Fibroblast of skin of right quadriceps (primary cell): Measurements from ENCODE around the gene PLCB4.
"Not testable (repeated sequence)": the region's sequence is repeated elsewhere in the genome, so short reads cannot be mapped to it uniquely, and the experiment has no call there.

Source experiments
- DNase-seq: peaks from one replicate; pipeline ENCODE4 v3.0.0-alpha.2; 2013

The PLCB4 gene

DNA sequence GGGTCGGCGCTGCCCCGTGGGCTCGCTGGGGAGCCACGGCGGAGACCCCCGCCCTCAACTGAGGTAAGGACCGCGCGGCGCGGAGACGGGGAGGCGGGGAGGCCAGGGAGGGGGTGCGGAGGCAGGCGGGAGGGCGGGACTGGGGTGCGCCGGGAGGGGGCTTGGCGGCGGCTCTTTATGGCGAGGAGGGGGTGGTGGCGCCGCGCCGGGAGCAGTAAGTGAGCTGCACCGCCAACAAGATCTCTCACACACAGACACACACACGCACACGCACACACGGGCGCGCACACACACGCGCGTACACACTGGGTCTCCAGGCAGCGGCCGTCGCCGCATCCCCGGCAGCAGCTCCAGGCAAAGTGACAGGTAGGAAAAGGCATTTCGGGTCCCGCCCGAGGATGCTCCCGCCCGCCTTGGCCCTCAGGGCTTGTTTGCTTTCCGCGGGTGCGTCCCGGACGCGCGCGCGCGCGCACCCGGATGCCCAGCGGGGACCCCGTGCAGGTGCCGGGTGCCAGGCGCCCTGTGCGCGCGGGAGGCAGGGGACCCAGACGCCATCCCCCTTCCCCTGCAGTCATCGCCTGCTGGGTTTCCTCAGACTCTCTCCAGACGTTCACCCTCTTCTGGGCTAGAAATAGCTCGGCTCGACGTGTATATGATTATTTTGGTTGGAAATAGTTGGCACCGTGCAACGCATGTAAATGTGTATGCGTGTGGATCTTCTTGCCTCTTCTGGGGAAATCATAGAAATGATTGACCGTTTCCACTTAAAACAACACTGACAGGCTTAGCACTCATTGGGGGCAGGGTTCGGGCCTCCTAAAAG is at the start of gene PLCB4:
TSS of gene PLCB4 (plus strand) at position 247 of the 823 bp plus-strand sequence. CDS start 238,728 bp downstream, outside the sequence.
- DNase-seq, result peak; percentile 45

DNA sequence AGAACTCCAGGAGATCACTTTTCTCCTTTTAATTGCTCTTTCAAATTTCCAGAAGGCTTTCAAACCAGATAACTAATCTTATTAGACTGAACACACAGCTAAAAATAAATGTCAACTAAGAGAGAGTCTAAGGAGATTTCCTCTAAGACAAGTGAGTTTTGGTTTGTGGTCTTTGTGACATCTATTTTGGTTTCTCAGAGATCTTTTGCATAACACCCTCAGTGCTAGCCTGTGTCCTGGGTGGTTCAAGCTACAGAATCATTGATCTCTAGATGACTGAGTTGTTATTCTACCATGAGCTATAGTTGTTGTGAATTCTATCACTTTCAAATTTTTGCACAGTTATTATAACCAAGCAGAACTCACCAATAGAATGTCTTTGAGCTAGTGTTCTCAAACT is 49.1 kb upstream of the PLCB4 start:
- no peak for DNase-seq

DNA sequence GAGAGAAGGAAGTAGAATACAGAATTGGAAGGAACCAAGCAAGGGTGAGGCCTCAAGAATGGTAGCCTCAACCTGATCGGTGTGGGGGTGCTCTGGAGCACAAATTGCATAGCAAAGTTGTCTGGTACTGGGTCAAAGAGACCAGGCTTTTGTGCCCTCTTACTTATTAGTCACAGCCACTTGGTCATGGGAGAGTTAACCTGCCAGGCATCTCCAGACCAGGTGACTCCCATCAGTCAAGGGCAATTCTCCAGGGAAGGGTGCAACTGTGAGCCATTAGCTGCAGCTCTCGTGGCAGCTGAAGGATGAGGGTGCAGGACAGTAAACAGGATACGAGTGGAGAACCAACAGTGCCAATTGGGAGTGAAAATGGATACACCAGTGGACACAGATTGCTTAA is 47.7 kb upstream of the PLCB4 start:
- DNase-seq, result no peak

DNA sequence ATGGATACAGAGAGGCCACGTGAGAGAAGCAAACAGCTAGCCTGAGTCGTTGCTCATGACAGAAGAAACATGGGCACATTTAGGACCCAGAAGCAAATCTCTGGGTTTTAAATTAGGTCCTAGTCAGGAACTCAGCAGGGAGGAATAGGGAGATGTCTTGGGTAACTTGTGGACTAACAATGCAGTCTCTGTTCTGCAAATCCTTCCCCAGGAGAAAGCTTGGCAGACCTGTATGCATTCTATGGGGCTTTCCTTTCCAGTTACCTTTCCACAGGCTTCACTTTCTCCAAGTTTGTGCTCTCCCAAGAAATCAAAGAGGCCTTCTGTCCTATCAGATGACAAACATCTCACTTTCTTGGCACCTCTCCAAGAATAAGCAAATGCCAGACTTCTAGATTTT is 47.2 kb upstream of the PLCB4 start:
- DNase-seq, result peak; percentile 11

DNA sequence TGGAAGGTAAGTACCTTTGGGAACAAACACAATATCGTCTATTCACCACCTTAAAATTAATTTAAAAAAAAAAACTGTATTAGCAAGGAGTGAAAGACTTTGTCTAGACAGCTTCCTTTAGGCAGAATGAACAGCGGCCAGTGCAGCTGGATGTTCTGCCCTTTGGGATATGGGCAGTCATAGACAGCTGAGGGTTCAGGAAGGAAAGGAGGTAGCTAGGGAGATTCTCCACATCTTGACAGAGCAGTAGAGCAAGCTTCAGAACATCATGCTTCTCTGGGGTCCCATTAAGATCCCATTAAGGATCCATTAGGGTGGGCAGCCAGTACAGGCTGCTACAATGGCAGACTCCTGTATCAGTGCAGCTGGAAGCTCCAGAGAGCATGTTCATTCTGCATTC is 46.5 kb upstream of the PLCB4 start:
- DNase-seq, result no peak

DNA sequence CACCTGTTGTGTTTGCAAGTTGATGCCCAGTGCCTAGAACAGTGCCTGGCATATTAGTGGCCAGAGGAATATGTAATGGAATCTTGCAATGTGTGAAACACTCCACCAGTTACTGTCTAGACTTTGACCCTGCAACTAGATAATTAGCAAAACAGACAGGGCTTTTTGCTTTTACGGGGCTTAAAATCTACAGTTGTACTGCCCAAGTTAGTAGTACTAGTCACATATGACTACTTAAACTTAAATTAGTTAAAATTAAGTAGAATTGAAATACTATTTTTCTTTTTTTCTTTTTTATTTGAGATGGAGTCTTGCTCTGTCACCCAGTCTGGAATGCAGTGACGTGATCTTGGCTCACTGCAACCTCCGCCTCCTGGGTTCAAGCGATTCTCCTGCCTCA is 44.3 kb upstream of the PLCB4 start:
- DNase-seq, result no peak

DNA sequence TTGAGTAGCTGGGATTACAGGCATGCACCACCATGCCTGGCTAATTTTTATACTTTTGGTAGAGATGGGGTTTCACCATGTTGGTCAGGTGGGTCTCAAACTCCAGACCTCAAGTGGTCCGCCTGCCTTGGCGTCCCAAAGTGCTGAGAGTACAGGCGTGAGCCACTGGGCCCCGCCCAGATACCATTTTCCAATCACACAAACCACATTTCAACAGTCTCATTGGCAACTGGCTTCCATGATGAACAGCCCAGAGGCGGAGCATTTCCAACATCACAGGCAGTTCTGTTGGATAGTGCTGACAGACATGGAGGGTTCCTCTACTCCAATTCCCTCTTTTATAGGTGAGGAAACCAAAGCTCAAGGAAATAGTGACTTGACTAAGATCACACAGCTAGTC is 43.9 kb upstream of the PLCB4 start:
- DNase-seq, result no peak

DNA sequence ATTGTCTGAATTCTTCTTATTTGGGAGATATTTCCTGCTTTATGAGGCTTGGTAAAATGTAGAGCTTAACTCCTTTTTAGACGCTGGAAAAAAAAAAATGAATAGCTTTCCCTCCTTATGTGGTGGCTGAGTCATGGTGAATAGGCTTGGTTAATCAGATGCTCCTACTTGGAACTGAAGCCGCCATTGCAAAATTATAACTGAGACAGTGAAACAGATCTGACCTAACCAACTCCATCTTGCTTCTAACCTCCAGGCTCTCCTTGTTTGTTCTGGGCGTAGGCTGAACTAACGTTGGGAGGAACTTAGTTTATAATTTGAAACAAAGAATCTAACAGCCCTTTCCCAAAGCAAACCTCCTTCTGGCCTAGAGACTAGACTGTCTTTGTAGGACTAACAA is 43.2 kb upstream of the PLCB4 start:
- peak; percentile 78 for DNase-seq

DNA sequence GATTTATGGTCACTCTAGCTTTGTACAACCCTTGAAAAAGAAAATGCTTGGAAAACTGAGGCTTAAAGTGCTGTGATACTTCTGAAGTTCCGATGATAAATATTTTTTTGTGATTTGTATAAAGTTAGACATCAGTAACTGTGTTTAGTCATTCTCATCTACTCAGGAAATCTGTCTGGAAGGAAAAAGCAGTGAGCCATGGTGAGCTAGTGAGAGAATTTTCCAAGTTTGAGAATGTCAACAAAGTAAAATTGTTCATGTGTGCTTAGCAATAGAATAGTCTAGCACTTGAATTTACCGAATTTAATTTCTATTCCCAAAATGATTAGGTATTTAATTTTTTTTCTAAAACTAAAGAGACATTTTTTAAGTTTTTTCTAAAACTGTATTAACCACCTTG is 41.3 kb upstream of the PLCB4 start:
- DNase-seq, result no peak

DNA sequence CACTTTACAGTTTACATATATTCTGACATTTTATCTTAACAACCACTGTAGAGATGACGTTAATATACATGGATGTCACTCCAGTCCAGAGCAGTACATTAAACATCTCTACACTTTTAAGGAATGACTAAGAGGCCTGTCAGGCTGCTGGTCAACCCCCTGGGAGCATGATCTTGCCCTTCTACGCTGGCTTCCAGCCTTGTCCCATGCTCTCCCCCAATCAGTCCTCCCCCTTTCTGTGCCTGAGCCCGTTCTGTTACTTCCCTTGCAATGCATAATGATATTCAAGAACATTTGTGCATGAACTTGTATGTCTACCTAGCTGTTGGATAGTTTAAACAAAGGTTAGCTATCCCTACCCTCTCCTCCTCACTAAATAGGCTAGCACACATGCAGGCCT is 40.5 kb upstream of the PLCB4 start:
- DNase-seq, result peak; percentile 22

DNA sequence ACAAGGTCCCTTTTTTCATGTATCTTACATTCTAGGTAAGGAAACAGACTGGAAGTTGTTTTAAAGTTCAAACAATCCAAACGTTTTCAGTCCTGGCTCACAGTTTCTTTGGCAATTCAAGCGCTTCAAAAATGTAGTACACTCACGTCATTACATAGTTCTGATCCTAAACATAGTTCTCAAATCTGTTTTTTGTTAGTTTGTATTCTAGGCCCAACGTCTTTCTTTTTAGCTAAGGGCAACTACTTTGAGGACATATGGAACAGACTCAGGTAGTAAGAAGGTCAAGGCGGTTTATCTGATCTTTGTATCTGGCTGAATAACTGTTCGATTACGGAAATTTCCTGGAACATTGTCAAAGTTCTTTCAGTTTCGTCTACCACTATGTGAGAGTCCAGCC is 36.9 kb upstream of the PLCB4 start:
- peak; percentile 73 for DNase-seq

DNA sequence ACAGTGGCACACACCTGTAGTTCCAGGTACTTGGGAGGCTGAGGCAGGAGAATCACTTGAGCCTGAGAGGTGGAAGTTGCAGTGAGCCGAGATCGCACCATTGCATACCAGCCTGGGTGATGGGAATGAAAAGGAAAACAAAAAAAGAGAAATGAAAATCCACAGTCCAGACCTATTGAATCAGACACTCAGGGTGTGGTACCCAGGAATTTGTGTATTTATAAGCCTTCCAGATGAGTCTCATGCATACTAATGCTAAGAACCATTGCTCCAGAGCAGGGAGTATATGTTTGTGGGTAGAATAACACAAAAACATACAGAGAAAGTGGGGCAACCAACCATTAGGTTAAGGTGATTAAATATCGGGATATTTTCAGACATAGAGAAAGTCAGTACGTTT is 36.1 kb upstream of the PLCB4 start:
- DNase-seq, result peak; percentile 31

DNA sequence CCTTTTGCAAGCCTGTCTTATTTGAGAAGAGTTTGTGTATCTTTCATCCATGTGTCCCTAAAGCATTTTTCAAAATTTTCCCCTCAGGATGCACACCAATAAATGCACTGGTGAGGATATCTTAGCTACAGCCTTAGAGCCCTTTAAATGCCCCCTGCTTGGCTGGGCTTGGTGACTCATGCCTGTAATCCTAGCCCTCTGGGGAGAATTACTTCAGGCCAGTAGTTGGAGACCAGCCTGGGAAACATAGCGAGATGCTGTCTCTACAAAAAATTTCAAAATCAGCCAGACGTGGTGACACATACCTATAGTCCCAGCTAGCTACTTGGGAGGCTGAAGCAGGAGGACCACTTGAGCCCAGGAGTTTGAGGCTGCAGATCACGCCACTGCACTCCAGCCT is 33.8 kb upstream of the PLCB4 start:
- DNase-seq, result peak; percentile 94

DNA sequence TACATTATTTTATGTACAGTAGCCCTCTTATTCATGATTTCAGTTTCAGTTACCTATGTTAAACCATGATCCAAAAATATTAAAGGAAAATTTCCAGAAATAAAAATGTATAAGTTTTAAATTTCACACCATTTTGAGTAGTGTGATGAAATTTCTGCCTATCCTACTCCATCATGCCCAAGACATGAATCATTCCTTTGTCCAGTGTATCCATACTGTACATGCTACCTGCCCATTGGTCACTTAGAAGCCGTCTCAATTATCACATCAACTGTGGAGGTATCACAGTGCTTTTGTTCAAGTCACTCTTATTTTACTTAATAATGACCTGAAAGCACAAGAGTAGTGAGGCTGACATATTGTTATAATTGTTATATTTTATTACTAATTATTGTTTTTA is 32.3 kb upstream of the PLCB4 start:
- DNase-seq, result peak; percentile 19

DNA sequence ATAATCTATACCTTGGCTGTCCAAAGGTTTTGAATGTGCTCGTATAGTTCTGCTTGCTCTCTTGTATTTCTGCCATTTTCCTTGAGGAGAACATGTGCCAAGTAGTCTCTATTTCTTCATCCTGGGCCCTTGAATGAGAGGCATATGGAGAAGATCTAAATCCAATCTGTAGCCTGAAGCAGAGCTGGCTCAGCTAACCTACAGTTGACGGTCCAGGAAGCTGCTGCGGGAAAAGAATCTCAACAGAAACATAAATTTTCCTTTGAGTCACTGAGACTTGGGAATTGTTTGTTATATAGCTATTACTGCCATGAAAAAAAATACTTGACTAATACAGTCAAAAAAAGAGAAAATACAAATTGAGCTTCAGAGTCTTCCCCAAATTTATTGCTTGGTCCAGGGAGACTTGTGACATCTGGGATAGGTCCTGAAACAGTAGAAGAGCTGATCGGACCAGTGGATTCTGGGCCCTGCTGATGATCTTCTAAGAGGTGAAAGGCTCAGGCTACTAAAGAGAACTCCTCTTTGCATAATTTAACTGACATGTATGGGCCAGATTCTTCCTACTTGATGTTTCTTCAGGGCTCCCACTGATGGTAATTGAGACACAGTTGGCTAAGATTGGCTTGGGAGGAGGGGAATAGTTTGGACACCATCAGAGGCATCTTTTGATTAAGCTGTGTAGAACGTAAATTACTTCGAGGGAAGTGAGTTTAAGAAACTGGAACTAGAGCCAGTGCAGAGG is 29.9 kb upstream of the PLCB4 start:
- DNase-seq, result peak; percentile 91

DNA sequence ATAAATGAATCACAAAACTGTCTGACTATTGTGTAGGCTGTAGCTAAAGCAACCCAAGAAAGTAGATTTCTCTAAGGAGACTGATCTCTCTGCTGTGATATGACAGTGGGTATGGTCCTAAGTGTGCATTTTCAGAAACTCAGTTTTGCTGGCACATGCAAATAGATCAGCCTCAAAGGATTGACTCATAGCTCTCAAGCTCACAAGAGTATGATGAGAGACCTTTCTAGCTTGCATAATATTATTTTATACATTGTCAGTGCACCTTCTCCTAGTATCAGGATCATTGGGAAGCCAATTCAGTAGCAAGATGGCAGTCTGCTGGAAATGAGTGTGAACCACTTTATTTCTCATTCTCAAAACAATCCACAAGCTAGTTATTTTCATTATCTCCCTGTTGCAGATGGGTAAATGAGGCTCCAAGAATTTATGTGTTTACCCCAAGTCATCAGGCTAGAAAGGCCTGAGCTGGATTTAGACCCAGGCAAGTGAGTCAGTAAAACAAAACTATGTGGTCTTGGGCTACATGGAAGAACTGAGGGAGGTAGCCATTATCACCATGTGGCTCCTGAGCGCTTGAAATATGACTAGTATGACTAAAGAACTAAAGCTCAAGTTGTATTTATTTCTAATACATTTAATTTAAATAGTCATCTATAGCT is 27.9 kb upstream of the PLCB4 start:
- peak; percentile 81 for DNase-seq

DNA sequence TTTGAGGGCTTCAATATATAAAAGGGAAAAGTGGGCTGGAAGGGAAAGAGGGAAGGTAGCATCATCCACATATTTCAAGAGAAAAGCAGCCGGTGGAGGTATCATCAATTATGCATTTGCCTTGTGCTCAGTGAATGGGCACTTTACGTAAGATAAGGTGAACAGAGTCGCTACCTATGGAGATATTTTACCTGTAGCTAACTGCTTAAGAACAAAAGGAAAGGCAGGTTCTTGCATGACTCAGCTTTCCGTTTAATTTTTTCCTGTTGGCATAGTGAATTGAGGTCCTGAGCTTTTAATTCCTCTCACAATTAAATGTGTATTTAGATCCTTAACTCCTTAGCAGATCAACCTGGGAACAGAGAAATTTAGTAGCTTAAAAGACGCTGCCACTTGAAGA is 25.5 kb upstream of the PLCB4 start:
- DNase-seq, result no peak

DNA sequence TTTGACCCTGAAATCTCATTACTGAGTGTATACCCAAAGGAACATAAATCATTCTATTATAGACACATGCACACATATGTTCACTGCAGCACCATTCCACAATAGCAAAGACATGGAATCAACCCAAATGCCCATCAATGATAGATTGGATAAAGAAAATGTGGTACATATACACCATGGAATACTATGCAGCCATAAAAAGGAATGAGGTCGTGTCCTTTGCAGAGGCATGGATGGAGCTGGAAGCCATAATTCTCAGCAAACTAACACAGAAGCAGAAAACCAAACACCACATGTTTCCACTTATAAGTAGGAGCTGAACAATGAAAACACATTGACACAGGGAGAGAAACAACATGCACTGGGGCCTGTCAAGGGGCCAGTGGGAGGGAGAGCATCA is 21.0 kb upstream of the PLCB4 start:
- DNase-seq, result not testable (repeated sequence)

DNA sequence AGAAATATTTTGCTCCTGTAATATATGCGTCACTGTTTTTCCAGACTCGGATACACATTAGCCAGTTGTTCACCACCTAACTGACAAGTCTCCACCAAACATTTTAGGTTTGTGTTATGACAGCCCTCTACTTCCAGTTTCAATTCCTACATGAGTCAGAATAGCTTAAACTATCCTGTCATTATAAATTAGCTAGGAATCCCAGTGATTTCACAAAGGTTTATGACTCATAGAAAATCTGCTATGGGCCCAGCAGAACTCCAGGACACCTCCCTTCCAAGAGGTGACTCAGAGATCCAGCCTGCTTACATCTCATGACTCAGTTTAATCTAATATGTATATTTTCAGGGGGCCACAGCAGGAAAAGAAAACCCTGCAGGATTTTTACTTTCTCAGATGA is 17.4 kb upstream of the PLCB4 start:
- peak; percentile 99 for DNase-seq

DNA sequence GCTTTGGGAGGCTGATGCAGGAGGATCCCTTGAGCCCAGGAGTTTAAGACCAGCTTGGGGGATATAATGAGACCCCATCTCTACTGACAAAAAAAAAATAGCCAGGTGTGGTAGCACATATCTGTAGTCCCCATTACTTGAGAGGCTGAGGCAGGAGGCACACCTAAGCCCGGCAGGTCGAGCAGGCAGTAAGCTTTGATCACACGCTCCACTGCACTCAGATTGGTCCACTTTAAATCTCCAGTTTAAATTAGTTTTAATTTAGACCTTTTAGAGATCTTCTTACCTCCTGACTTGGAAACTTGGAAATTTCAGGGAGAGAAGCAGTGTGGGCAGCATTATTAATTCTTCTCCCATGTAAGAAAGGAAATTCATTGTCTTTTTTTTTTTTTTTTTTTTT is 16.8 kb upstream of the PLCB4 start:
- DNase-seq, result no peak

DNA sequence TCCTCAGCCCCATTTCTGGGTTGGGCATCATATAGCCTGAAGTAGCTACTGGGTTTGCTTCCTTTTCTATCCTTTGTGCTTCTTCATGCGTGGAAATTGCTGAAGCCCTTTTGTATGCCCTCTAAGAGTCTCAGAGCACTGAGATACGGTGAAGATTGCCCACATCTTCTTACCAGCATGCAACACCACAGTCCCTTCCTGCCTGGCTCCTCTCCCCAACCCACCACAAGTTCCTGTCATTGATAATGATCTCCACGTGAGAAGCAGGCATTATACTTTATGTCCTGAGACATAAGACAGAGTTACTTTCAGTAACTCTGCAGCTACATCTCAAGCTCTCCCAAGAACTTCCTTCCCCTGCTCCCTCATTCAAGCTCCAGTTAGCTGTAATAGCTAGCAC is 15.8 kb upstream of the PLCB4 start:
- peak; percentile 17 for DNase-seq

DNA sequence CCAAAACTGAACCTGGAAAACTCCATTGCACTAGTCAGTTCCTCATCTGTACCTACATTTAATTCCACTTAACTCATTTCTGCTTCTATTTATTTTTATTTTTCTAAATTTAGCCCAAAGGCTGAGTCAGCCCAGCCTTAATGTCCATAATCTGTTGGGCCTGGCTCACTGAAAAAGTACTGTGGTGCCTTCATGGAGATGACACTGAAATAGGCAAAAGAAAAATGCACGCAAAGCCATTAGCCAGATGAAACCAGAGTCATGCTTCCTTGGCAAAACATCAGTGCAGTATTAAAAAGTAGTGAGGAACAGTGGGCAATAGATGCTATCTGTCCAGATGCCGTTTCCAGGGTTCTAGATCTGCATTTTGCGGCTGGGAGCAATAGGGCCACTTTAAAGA is 14.7 kb upstream of the PLCB4 start:
- peak; percentile 78 for DNase-seq

DNA sequence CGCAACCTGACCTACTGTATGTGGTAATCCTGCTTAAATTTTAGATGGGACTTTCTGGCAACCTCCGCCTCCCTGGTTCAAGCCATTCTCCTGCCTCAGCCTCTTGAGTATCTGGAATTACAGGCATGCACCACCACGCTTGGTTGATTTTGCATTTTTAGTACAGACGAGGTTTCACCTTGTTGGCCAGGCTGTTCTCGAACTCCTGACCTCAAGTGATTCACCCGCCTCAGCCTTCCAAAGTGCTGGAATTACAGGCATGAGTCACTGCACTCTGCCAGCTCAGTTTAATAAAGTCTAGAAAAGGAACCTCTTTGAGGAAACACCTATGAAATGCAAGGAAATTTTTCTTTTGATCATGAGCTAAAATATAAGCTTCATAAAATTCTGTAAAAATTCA is 9.0 kb upstream of the PLCB4 start:
- peak; percentile 68 for DNase-seq

DNA sequence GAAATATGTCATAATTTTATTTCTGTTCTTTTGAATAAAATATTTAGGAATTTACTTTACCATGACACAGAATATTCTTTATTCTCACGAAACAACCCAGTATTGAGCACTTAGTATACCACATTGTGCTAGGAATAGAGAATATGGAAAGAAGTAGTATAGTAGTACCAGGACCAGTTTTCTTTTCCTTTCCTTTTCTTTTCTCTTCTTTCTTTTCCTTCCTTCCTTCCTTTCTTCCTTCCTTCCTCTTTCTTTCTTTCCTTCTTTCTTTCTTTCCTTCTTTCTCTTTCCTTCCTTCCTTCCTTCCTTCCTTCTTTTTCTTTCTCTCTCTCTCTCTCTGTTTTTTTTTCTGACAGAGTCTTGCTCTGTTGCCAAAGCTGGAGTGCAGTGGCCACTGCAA is 7.5 kb upstream of the PLCB4 start:
- no peak for DNase-seq
